Astrocyte of the cerebellum (primary cell): Measurements from ENCODE around the gene ABCC1.
"Not testable (repeated sequence)": the region's sequence is repeated elsewhere in the genome, so short reads cannot be mapped to it uniquely, and the experiment has no call there.

Experiments
- DNase-seq: peaks from one replicate; pipeline ENCODE4 v3.0.0-alpha.2; 2011; ENCODE audit warnings: low read depth
- H3K4me3 ChIP-seq: 2 replicates; pipeline ENCODE4 v1.5.1; 2011; ENCODE audit warnings: mild to moderate bottlenecking, low read depth, low read length, moderate library complexity
- in situ Hi-C: cut with HindIII; loops from 2 replicates; pipeline ENCODE4 v1.10.0; 2017; ENCODE audit warnings: low sequenced_read_pairs
- TF ChIP-seq, protein P1 (sequence below): IDR thresholded peaks from 2 replicates; pipeline ENCODE4 v1.5.1; 2012; ENCODE audit warnings: low read length, low read depth, moderate library complexity, mild to moderate bottlenecking; ENCODE audit errors: missing control alignments

Gene ABCC1

DNA sequence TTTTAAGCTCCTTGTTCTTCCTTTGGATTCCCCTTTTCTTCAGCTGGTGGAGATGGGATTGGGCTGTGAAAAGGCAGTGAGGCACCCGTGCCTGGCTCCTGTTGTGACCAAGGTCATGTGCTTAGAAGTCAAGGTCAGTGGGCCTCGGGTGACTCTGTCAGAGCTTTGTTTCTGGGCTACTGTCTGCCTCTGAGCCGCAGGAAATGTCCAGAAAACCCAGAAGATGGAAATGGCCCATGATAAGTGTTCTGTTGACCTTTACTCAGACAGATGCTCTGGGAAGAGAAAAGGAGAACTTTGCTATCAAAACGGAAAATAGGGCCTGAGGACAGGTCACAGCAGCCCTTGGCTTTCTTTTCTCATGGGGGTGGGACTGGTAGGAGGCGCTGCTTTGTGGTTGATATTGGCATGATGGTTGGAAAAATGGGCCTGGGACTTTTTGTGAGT lies 2.9 kb downstream of the ABCC1 start:
- in situ Hi-C loops = no loop called here
- no peak for DNase-seq
- TF ChIP-seq, protein P1, sequence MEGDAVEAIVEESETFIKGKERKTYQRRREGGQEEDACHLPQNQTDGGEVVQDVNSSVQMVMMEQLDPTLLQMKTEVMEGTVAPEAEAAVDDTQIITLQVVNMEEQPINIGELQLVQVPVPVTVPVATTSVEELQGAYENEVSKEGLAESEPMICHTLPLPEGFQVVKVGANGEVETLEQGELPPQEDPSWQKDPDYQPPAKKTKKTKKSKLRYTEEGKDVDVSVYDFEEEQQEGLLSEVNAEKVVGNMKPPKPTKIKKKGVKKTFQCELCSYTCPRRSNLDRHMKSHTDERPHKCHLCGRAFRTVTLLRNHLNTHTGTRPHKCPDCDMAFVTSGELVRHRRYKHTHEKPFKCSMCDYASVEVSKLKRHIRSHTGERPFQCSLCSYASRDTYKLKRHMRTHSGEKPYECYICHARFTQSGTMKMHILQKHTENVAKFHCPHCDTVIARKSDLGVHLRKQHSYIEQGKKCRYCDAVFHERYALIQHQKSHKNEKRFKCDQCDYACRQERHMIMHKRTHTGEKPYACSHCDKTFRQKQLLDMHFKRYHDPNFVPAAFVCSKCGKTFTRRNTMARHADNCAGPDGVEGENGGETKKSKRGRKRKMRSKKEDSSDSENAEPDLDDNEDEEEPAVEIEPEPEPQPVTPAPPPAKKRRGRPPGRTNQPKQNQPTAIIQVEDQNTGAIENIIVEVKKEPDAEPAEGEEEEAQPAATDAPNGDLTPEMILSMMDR = no peak
- peak overlapping the region; percentile 86 for H3K4me3 ChIP-seq

DNA sequence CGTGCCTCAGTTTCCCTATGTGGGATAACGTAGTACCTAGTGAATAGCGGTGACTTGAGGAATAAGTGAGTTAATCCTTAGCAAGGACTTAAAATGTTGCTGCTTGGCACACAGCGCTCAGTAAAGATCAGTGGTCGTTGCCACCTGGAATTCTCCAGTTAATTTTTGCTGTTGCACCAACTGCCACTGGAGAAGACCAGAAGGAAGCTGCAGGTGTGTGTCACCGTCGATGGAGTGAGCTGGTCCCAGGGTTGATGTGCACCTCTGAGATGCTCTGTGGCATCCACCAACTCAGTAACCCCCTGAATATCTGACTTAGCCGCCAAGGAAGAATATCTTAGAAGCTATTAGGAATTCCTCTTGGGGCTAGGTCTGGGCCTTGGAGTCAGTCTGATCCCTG lies 4.1 kb downstream of the ABCC1 start:
- no peak overlapping the region for H3K4me3 ChIP-seq
- in situ Hi-C loops = no loop called here
- no peak for DNase-seq
- TF ChIP-seq, protein P1 = no peak

DNA sequence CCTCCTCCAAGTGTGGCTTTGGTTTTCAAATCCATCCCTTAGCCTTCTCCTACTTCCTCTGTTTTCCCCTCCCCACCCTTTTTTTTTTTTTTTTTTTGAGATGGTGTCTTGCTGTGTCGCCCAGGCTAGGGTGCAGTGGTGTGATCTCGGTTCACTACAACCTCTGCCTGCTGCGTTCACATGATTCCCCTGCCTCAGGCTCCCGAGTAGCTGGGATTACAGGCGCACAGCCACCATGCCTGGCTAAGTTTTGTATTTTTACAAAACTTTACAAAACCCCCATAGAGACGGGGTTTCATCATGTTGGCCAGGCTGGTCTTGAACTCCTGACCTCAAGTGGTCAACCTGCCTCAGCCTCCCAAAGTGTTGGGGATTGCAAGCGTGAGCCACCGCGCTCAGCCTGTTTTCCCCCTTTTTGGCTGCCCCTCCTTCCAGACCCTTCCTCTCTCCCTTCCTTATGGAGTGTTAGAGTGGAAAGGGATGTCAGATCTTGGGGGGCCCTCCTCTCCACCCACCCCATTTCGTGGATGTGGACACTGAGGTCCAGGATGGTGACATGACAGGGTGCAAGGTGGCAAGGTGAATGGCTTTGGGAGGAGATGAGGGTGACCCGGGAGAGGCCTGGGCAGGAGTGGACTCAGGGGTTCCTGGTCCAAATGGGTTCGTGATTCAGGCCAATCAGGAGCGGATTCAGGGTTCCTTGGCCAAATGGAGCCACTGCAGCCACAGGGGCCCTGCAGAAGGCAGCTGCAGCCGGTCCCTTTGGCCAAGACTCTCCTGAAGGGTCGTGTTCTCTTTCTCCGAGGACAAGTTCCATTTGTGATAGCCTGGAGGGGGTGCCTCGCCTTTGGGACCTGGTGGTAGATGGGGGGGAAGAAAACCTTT lies 4.8 kb downstream of the ABCC1 start:
- DNase-seq = no peak
- in situ Hi-C loops = no loop called here
- no peak overlapping the region for H3K4me3 ChIP-seq
- TF ChIP-seq, protein P1 = no peak

DNA sequence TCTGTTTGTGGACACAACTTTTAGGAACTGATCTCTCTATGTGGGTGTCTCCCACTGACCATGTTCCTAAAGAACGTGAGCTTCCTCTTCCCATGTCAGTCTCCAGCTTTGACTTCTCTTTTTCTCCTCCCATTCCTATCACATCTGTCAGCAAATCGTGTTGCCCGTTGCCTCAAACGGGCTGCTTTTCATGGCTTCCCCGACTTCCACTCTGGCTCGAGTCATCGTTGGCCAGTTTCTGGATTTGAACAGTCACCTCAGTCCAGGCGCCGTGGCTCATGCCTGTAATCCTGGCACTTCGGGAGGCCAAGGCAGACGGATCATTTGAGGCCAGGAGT lies 5.4 kb downstream of the ABCC1 start:
- no peak for DNase-seq
- TF ChIP-seq, protein P1 = no peak
- H3K4me3 ChIP-seq = no peak overlapping the region
- in situ Hi-C loops = no loop called here

DNA sequence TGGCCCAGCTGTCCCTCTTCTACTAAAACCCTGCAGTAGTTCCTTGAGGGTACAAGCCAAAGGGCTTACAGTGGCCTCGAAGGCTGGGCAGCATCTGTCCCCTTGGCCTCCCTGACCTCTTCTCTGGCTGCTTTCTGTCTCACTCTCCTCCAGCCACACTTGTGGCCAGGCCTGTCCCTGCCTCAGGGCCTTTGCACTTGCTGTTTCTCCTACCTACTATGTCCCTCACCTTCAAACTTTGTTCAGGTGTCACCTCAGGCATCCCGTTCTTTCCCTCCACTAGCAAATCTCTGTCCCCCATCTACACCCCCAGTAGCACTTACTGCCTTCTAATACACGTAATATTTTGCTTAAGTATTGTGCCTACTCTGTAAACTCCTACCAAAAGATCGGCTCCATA lies 6.0 kb downstream of the ABCC1 start:
- in situ Hi-C loops = no loop called here
- no peak overlapping the region for H3K4me3 ChIP-seq
- TF ChIP-seq, protein P1 = no peak
- no peak for DNase-seq

DNA sequence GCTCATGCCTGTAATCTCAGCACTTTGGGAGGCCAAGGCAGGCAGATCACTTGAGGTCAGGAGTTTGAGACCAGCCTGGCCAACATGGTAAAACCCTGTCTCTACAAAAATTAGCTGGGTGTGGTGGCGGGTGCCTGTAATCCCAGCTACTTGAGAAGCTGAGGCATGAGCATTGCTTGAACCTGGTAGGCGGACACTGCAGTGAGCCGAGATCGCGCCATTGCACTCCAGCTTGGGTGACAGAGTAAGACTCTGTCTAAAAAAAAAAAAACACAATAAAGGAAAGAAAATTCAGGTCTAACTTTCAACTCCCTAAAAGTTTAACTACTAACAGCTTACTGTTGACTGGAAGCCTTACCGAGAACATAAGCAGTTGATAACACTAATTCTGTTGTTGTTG lies 6.7 kb downstream of the ABCC1 start:
- H3K4me3 ChIP-seq, in situ Hi-C loops, DNase-seq: not testable (repeated sequence)

DNA sequence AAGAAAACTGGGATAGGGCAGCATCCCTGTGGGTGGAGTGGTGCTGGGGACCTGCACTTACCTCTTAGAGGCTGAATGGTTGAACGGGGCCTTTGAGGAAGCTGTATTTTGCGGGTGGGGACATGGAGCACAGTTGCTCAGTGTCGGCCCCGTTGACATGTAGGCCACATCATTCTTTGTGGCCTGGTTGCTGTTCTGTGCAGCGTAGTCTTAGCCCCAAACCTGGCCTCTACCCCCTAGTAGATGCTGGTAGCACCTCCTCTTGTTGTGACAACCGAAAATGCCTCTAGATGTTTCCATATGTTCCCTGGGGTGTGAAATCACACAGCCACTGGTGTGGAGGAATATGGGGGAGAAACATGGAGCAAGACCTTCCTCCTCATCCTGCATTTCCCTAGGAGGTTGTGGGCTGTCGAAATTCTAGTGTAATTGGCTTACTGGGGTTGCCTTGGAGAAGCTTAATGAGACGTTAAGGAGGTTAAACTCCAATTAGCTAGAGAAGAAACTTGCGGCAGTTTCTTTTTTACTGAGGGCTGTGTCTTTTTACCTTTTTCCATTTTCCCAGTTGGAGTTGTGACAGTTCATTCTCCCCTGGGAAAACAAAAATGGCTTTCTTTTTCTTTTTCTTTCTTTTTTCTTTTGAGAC lies 9.4 kb downstream of the ABCC1 start:
- no peak for DNase-seq
- H3K4me3 ChIP-seq = no peak overlapping the region
- in situ Hi-C loops = no loop called here
- TF ChIP-seq, protein P1 = no peak
